ENCODE results near the gene MBTPS1.
A peak's percentile ranks its signal among the peaks of the same experiment; 100 is the strongest.

The MBTPS1 gene

GRCh38 chr16:84033251-84034195 is 83.2 kb downstream of the MBTPS1 start:
- no peak for DNase-seq

DNA sequence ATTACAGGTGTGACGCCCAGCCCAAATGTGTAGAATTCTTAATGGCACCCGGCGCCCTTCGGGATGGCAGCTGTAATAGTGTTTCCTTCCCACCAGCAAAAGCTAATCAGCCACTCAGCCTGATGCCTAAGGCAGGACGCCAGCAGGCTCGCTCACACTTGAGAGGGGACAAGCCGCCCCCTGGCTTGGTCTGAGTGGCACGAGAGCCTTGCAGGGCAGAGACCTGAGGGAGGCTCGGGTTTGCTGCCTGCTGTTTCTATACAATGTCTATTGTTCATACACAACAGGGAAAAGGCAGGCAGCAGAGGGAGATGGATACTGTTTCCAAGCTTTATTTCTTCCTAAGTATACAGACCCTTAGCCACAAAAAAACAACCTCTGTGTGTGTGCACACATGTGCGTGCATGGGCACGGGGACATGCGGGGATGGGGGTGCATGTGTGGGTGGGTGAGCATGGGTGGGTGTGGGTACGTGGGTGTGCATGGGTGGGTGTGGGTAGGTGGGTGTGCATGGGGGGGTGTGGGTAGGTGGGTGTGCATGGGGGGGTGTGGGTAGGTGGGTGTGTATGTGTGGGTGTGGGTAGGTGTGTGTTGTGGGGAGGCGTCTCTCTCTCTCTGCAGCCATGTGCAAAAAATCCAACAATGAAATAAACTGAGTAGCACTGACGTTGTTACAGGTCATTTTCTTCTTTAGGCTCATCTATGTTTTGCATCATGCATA is 84.1 kb downstream of the MBTPS1 start:
- no peak for DNase-seq

GRCh38 chr16:84031556-84031955 is 85.2 kb downstream of the MBTPS1 start:
- no peak for DNase-seq

GRCh38 chr16:84029297-84030047 is 87.3 kb downstream of the MBTPS1 start:
- DNase-seq = no peak

DNA sequence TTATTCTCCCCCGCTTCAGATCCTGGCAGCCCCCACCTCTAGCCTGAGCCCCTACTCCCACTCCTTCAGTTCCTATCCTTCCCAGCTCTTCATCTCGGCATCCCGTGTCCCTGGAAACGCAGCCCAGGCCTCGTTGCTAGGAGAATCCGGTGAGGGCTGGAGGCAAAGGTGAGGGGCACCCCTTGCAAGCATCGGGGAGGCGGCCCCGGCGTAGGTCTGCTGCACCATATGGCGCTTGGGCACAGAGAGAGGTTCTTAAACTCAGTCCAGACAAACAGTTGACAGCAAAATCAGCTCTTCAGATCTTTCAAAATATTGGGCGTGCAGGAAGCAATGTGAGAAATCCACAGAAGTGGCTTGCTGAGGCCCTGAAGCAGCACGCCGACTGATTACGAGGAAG is 89.1 kb downstream of the MBTPS1 start:
- no peak for DNase-seq

DNA sequence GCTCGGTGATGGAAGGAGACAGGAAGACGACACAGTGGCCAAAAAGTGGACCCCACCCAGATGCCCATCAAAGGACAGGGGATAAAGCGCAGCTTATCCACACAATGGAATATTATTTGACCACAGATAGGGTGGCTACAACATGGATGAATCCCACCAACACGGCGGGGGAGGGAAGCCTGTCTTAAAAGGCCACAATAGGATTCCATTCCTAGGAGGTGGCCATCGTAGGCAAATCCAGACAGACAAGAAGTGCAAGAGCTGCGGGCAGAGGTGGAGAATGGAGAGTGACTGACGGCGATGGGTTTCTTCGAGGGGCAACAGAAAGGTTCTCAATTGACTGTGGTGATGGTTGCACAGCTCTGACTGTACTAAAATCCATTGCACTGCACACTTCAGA is 90.1 kb downstream of the MBTPS1 start:
- no peak for DNase-seq

DNA sequence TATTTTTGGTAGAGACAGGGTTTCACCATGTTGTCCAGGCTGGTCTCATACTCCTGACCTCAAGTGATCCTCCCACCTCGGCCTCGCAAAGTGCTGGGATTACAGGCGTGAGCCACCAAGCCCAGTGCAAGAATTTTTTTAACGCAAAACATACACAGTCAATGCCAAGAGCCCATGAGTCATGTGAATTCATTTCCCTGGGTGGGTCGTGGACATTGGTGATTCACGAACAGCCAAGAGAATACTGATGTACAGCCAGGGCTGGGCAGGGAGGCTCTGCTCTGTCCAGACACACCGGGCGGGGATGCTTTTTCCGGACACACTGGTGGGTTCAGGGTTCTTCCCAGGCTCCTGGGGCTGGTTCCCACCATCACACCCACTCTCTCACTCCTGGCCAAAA is 91.9 kb downstream of the MBTPS1 start:
- no peak for DNase-seq

GRCh38 chr16:84022644-84023043 is 94.1 kb downstream of the MBTPS1 start:
- DNase-seq = no peak

DNA sequence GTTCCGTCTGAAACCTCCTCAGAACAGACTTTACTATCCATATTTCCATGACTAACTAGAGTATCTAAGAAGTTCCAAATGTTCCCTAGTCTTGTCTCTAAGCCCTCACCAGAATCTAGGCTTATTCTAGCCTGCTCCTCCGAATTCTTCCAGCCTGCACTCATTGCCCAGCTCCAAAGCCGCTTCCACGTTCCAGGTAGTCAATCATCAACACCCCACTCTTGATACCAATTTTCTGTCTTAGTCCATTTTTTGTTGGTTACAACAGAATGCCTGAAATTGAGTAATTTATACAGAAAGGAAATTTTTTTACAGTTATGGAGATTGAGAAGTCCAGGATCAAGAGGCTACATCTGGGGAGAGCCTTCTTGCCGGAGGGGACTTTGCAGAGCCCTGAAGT is 95.3 kb downstream of the MBTPS1 start:
- DNase-seq = no peak

- DNase-seq = no peak
These were observed 96.4 kb downstream of the MBTPS1 start for GRCh38 chr16:84020353-84020752.

DNA sequence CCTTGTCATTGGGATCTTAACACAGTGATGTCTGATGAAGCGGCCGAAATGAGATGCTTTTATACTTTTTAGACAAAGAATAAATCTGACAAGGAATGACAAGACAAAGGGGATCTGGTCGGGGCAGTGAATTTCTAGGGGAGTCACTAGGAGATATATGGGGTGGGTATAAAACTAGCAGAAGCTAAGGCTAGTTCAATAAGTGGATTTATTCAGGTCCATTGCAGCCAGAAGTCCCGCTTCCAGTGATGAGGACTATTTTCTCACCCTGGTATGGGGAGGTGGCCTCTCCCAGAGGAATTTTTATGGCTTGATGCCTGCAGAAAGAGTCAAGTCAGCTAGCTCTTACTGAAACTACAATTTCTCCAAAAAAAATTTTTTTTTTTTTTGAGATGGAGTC is 98.0 kb downstream of the MBTPS1 start:
- DNase-seq = no peak

- no peak for DNase-seq
These were observed 100.3 kb downstream of the MBTPS1 start for GRCh38 chr16:84016477-84016876.

GRCh38 chr16:84015399-84015798 is 101.3 kb downstream of the MBTPS1 start:
- DNase-seq = no peak

GRCh38 chr16:84014570-84015327 is 102.0 kb downstream of the MBTPS1 start:
- DNase-seq = no peak

- peak; percentile 87 for DNase-seq
These were observed 102.8 kb downstream of the MBTPS1 start for GRCh38 chr16:84013787-84014569.

DNA sequence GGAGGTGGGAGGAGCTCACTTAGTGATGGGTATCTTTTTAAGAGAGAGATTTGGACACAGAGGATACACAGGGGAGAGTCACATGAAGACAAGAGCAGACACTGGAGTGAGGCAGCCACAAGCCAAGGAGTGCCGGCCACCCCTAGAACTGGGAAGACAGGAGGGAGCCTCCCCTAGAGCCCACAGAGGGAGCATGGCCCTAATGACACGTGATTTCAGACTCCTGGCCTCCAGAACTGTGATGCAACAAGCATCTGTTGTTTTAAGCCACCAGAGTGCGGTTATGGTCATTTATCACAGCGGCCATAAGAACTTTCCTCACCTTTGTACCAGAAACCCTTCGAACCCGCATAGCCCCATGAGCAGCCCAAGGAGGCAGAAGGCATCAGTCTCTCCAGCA is 107.5 kb downstream of the MBTPS1 start:
- no peak for DNase-seq

- no peak for DNase-seq
These were observed 108.8 kb downstream of the MBTPS1 start for GRCh38 chr16:84007965-84008364.

GRCh38 chr16:84007520-84007919 is 109.2 kb downstream of the MBTPS1 start:
- no peak for DNase-seq

DNA sequence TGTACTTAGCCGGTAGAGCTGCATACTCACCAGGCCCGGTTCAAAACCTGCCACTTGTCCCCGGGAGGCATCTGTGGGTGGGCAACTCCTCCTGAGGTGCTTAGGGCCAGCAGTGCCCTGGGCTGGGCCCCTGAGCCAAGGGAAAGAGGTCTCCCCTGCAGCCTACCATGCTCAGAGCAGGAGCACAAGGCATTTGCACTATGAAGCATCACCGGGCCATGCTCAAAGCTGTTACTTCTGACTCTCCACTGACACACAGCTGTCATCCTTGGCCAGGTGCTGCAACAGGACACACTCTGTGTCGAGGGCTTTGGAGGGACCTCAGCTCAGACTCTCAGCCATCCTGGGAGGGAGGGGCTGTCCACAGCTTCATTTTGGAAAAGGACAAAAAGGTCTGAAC is 111.4 kb downstream of the MBTPS1 start:
- no peak for DNase-seq

DNA sequence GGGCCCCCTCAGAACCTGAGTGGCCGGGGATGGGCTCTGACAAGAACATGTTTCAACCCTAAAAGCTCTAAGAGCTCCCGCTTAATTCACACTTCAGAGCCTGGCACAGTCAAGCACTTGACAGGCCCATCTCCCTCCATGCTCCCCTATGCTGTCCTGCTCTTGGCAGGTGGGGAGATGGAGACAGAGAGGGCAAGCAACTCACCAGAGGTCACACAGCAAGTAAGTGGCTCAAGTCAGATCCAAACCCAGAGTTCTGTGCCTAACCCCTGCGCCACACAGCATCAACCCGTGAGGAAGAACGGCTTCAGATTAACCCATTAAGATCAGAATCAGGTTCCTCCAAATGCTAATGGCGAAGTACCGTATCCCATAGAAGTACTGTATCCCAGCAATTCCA is 112.3 kb downstream of the MBTPS1 start:
- no peak for DNase-seq

All from stimulated activated CD8-positive, alpha-beta memory T cell treated with anti-CD3 and anti-CD28 coated beads, Interleukin-4, amount 100 ng/mL, for 48 hours (primary cell).